WTC11 (cell line): ENCODE results near the gene BBS4. TPM values are rescaled to one million over a fixed set of nuclear protein-coding genes. Genes with fewer than 3 reads are reported as not detected.

ENCODE experiments used
- ATF1 ChIP-seq: sonication (generic); formaldehyde crosslinking; IDR thresholded peaks from 2 replicates; pipeline ENCODE4 v1.8.1; 2023; ENCODE audit warnings: mild to moderate bottlenecking, moderate library complexity, missing genetic modification reagents
- CBFB ChIP-seq: sonication (generic); formaldehyde crosslinking; IDR thresholded peaks from 2 replicates; pipeline ENCODE4 v1.8.1; 2022; ENCODE audit warnings: mild to moderate bottlenecking, low read depth, missing genetic modification reagents
- CREB1 ChIP-seq: sonication (generic); formaldehyde crosslinking; IDR thresholded peaks from 2 replicates; pipeline ENCODE4 v1.8.0; 2023; ENCODE audit warnings: mild to moderate bottlenecking, missing genetic modification reagents
- CREM ChIP-seq: sonication (generic); formaldehyde crosslinking; IDR thresholded peaks from 2 replicates; pipeline ENCODE4 v1.8.1; 2022; ENCODE audit warnings: mild to moderate bottlenecking, missing genetic modification reagents, moderate library complexity
- E2F4 ChIP-seq: sonication (generic); formaldehyde crosslinking; IDR thresholded peaks from 2 replicates; pipeline ENCODE4 v1.8.1; 2022; ENCODE audit warnings: low read depth, mild to moderate bottlenecking, moderate library complexity, missing genetic modification reagents, borderline replicate concordance
- E2F5 ChIP-seq: sonication (generic); formaldehyde crosslinking; IDR thresholded peaks from 2 replicates; pipeline ENCODE4 v1.8.1; 2022; ENCODE audit warnings: mild to moderate bottlenecking, moderate library complexity, missing genetic modification reagents
- FOXJ3 ChIP-seq: sonication (generic); formaldehyde crosslinking; IDR thresholded peaks from 2 replicates; pipeline ENCODE4 v1.9.0; 2021; ENCODE audit warnings: missing genetic modification reagents, mild to moderate bottlenecking, borderline replicate concordance
- GTF2I ChIP-seq: fragments of 250-450 bp; sonication (Bioruptor Pico); conservative IDR thresholded peaks from 2 replicates; pipeline ENCODE4 v1.4.0; 2021; ENCODE audit warnings: mild to moderate bottlenecking
- IRF2 ChIP-seq: sonication (generic); formaldehyde crosslinking; IDR thresholded peaks from 2 replicates; pipeline ENCODE4 v1.8.0; 2022; ENCODE audit warnings: low read depth, missing genetic modification reagents, borderline replicate concordance
- JAZF1 ChIP-seq: fragments of 250-450 bp; sonication (Bioruptor Pico); IDR thresholded peaks from 2 replicates; pipeline ENCODE4 v1.9.0; 2021; ENCODE audit warnings: moderate library complexity, mild to moderate bottlenecking, inconsistent platforms
- JUN ChIP-seq: sonication (generic); formaldehyde crosslinking; IDR thresholded peaks from 2 replicates; pipeline ENCODE4 v1.8.0; 2023; ENCODE audit warnings: mild to moderate bottlenecking, missing genetic modification reagents
- MAX ChIP-seq: sonication (generic); formaldehyde crosslinking; IDR thresholded peaks from 2 replicates; pipeline ENCODE4 v1.8.0; 2022; ENCODE audit warnings: mild to moderate bottlenecking, missing genetic modification reagents
- MLX ChIP-seq: sonication (generic); formaldehyde crosslinking; IDR thresholded peaks from 2 replicates; pipeline ENCODE4 v1.8.1; 2023; ENCODE audit warnings: mild to moderate bottlenecking, missing genetic modification reagents, moderate library complexity
- NR3C1 ChIP-seq: sonication (generic); formaldehyde crosslinking; conservative IDR thresholded peaks from 2 replicates; pipeline ENCODE4 v1.8.1; 2023; ENCODE audit warnings: low read depth, mild to moderate bottlenecking, missing genetic modification reagents
- PRRX2 ChIP-seq: fragments of 250-450 bp; sonication (Bioruptor Pico); IDR thresholded peaks from 2 replicates; pipeline ENCODE4 v1.8.0; 2021; ENCODE audit warnings: mild to moderate bottlenecking
- SMAD3 ChIP-seq: sonication (generic); formaldehyde crosslinking; IDR thresholded peaks from 2 replicates; pipeline ENCODE4 v1.8.0; 2022; ENCODE audit warnings: missing genetic modification reagents, mild to moderate bottlenecking, borderline replicate concordance
- TCF7 ChIP-seq: sonication (generic); formaldehyde crosslinking; IDR thresholded peaks from 2 replicates; pipeline ENCODE4 v1.8.0; 2022; ENCODE audit warnings: mild to moderate bottlenecking, low read depth, missing genetic modification reagents, moderate library complexity
- TEAD4 ChIP-seq: sonication (generic); formaldehyde crosslinking; IDR thresholded peaks from 2 replicates; pipeline ENCODE4 v1.8.0; 2022; ENCODE audit warnings: mild to moderate bottlenecking, missing genetic modification reagents
- TP53 ChIP-seq: sonication (generic); formaldehyde crosslinking; IDR thresholded peaks from 2 replicates; pipeline ENCODE4 v1.8.1; 2023; ENCODE audit warnings: mild to moderate bottlenecking, missing genetic modification reagents
- ZBTB21 ChIP-seq: sonication (generic); formaldehyde crosslinking; IDR thresholded peaks from 2 replicates; pipeline ENCODE4 v1.8.1; 2023; ENCODE audit warnings: mild to moderate bottlenecking, missing genetic modification reagents, borderline replicate concordance
- ZNF138 ChIP-seq: sonication (generic); formaldehyde crosslinking; conservative IDR thresholded peaks from 2 replicates; pipeline ENCODE4 v1.8.1; 2022; ENCODE audit warnings: mild to moderate bottlenecking, moderate library complexity, missing genetic modification reagents
- ZNF281 ChIP-seq: sonication (generic); formaldehyde crosslinking; IDR thresholded peaks from 2 replicates; pipeline ENCODE4 v1.8.0; 2023; ENCODE audit warnings: mild to moderate bottlenecking, missing genetic modification reagents
- ZNF396 ChIP-seq: fragments of 250-450 bp; sonication (Bioruptor Pico); IDR thresholded peaks from 2 replicates; pipeline ENCODE4 v1.8.0; 2021; ENCODE audit warnings: mild to moderate bottlenecking, moderate library complexity, borderline replicate concordance
- ZNF416 ChIP-seq: fragments of 250-450 bp; sonication (Bioruptor Pico); IDR thresholded peaks from 2 replicates; pipeline ENCODE4 v1.9.0; 2021; ENCODE audit warnings: mild to moderate bottlenecking, inconsistent platforms
- total RNA-seq: library from RNA; stranded (reverse); gene quantifications from 3 replicates; pipeline ENCODE4 v1.2.3, GENCODE V29; 2021
- TF ChIP-seq, protein P1 (sequence below): sonication (generic); formaldehyde crosslinking; IDR thresholded peaks from 2 replicates; pipeline ENCODE4 v1.8.0; 2022; ENCODE audit warnings: mild to moderate bottlenecking, missing genetic modification reagents
- TF ChIP-seq, protein P2 (sequence below): sonication (generic); formaldehyde crosslinking; IDR thresholded peaks from 2 replicates; pipeline ENCODE4 v1.8.0; 2022; ENCODE audit warnings: mild to moderate bottlenecking, missing genetic modification reagents
- TF ChIP-seq, protein P3 (sequence below): sonication (generic); formaldehyde crosslinking; IDR thresholded peaks from 2 replicates; pipeline ENCODE4 v1.8.1; 2023; ENCODE audit warnings: mild to moderate bottlenecking, moderate library complexity, missing genetic modification reagents

BBS4 gene
- total RNA-seq, 1 experiment from 2014 or later, result 35.6 TPM

- TF ChIP-seq TP53 (0 out of 2 replicates have a peak, but pooled peaks have one; percentile 63), NR3C1 (no peak), TEAD4 (CRISPR knock-in tag) (no peak), ZBTB21 (CRISPR knock-in tag) (peak; percentile 71), JUN (peak; percentile 12; the same call in 1 of the 2 replicates), ZNF416 (CRISPR knock-in tag) (no peak), ZNF396 (CRISPR knock-in tag) (no peak), JAZF1 (no peak), IRF2 (CRISPR knock-in tag) (no peak), TCF7 (CRISPR knock-in tag) (no peak), CBFB (no peak), ZNF281 (CRISPR knock-in tag) (no peak), SMAD3 (CRISPR knock-in tag) (no peak), PRRX2 (CRISPR knock-in tag) (no peak), ZNF138 (CRISPR knock-in tag) (no peak), CREB1 (CRISPR knock-in tag) (no peak), MAX (CRISPR knock-in tag) (peak; percentile 58), MLX (CRISPR knock-in tag) (0 out of 2 replicates have a peak, but pooled peaks have one; percentile 56), ATF1 (CRISPR knock-in tag) (0 out of 2 replicates have a peak, but pooled peaks have one; percentile 78), E2F5 (peak; percentile 80; the same call in 1 of the 2 replicates), FOXJ3 (CRISPR knock-in tag) (no peak), GTF2I (no peak), CREM (CRISPR knock-in tag) (peak; percentile 62; the same call in 1 of the 2 replicates), E2F4 (CRISPR knock-in tag) (no peak)
- TF ChIP-seq, protein P1, sequence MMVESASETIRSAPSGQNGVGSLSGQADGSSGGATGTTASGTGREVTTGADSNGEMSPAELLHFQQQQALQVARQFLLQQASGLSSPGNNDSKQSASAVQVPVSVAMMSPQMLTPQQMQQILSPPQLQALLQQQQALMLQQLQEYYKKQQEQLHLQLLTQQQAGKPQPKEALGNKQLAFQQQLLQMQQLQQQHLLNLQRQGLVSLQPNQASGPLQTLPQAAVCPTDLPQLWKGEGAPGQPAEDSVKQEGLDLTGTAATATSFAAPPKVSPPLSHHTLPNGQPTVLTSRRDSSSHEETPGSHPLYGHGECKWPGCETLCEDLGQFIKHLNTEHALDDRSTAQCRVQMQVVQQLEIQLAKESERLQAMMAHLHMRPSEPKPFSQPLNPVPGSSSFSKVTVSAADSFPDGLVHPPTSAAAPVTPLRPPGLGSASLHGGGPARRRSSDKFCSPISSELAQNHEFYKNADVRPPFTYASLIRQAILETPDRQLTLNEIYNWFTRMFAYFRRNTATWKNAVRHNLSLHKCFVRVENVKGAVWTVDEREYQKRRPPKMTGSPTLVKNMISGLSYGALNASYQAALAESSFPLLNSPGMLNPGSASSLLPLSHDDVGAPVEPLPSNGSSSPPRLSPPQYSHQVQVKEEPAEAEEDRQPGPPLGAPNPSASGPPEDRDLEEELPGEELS (CRISPR knock-in tag), result no peak
- TF ChIP-seq, protein P2, sequence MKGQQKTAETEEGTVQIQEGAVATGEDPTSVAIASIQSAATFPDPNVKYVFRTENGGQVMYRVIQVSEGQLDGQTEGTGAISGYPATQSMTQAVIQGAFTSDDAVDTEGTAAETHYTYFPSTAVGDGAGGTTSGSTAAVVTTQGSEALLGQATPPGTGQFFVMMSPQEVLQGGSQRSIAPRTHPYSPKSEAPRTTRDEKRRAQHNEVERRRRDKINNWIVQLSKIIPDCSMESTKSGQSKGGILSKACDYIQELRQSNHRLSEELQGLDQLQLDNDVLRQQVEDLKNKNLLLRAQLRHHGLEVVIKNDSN, result 0 out of 2 replicates have a peak, but pooled peaks have one; percentile 13
- TF ChIP-seq, protein P3, sequence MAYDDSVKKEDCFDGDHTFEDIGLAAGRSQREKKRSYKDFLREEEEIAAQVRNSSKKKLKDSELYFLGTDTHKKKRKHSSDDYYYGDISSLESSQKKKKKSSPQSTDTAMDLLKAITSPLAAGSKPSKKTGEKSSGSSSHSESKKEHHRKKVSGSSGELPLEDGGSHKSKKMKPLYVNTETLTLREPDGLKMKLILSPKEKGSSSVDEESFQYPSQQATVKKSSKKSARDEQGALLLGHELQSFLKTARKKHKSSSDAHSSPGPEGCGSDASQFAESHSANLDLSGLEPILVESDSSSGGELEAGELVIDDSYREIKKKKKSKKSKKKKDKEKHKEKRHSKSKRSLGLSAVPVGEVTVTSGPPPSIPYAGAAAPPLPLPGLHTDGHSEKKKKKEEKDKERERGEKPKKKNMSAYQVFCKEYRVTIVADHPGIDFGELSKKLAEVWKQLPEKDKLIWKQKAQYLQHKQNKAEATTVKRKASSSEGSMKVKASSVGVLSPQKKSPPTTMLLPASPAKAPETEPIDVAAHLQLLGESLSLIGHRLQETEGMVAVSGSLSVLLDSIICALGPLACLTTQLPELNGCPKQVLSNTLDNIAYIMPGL (CRISPR knock-in tag), result peak; percentile 71
Measured at GRCh38 chr15:72685925-72686794, at the start of gene BBS4, which contains the start of gene HIGD2B (continued).
